NCI-H2171 treated with DMSO at 0.1 percent for 48 hours (cell line): Measurements from ENCODE around the gene SORBS1.

ENCODE experiments used
- DNase-seq: peaks from one replicate; lab custom pipeline; 2025; lab: John Stamatoyannopoulos, UW

The SORBS1 gene

GRCh38 chr10:95435548-95436279, 125.5 kb downstream of the SORBS1 start:
- no peak for DNase-seq

GRCh38 chr10:95434583-95434982, 126.6 kb downstream of the SORBS1 start:
- no peak for DNase-seq

DNA sequence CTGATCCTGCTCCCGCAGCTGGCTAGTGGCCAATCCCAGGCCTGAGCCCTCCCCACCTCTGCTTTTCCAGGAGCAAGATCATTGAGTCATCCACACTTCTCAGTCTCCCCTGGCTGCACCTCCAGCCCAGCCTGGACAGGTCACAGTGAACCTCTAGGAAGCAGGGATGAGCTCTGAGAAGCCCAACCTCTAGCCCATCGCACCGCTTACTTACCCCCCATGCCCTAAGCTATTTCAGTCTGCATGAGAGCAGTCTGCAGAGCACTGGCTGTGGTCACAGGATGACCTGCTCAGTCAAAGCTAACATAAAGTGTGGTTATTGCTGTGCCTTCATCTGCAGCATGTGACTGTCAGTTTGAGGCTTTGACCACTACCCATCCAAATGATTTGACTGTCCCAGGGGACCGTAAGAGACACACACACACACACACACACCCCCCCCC, 129.2 kb downstream of the SORBS1 start:
- no peak for DNase-seq

DNA sequence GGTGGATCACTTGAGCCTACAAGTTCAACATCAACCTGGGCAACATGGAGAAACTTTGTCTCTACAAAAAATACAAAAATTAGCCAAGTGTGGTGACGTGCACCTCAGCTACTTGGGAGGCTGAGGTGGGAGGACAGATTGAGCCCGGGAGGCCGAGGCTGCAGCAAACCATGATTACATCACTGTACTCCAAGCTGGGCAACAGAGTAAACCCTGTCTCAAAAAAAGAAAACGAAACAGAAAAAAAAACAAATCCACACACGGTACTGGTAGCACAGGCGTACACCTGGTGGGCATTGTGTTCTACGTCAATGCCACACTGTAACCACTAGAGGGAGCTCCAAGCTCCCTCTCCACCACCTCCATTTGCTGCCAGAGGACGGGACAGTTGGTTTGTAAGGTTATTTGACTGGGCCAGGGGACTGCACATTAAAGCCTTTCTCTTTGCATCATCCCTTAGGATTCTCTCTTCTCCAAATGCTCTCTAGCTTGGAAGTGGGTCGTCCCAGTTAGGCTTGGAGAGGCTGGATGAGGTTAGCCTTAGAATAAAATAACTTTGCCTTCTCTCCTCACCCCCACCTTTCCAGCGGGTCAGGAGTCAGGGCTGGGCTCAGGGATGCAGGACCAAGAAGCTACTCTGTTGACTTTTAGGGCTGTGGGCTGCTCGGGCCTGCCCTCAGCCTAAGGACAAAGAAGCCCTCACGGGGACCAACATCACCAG, 130.8 kb downstream of the SORBS1 start:
- peak; percentile 18 for DNase-seq

GRCh38 chr10:95429639-95430038, 131.5 kb downstream of the SORBS1 start:
- DNase-seq: no peak

DNA sequence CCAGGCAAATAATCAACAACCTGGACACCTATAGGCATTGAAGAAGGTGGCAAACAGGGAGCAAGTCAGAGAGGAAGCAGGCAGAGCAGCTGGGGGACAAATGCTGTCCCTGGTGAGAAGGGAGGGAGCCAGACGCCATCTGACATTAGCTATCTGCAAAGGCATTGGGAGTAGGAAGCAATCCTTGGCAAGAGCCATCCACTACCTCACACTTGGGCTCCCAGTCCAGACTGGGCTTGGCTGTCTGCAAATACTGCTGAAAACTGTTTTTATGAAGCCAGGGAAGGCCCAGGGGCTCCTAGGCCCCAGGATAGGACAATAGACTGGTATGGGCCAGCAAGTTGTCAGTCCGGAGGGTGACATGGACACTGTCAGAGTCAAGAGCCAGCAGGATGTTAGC, 132.5 kb downstream of the SORBS1 start:
- no peak for DNase-seq

- no peak for DNase-seq
Measured at GRCh38 chr10:95426482-95426881, 134.7 kb downstream of the SORBS1 start.

DNA sequence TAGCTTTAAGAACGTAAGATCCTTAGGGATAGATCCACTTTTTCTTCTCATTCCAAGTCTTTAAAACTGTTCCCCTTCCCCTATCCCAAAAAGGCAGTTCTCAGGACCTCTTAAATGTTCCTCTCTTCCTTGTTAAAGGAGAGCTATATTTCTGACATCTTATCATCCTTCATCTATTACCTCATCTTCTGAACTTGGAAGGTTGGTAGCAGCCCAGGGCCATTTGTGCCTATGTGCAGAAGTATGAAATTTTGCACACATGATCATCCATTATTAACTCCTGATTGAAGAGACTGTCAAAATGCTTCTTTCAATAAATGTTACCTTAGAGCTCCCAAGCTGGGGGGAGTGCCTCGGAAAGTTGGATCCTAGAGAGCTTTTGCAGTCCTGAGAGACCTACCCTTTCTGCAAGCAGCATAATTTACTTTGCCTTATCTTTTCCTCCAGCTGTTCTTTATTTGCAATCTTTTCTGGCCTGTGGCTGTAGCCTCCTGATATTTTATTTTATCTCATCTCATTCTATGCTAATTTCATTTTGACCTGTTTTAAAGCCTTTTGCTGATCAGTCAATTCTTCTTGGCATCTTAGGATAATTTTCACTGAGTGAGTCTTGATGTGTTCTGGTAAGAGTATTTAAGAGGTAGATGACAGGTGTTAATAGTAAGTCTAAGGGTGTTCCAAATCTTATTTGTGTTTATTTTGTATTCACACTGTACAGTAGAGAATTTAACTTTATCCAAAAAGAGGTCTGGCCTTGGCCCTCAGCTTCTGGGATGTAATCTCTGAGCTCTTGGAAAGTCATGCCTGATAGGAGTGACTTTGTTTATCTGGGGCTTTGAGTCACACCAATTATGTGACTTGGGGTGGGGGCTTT, 135.3 kb downstream of the SORBS1 start:
- DNase-seq: no peak

DNA sequence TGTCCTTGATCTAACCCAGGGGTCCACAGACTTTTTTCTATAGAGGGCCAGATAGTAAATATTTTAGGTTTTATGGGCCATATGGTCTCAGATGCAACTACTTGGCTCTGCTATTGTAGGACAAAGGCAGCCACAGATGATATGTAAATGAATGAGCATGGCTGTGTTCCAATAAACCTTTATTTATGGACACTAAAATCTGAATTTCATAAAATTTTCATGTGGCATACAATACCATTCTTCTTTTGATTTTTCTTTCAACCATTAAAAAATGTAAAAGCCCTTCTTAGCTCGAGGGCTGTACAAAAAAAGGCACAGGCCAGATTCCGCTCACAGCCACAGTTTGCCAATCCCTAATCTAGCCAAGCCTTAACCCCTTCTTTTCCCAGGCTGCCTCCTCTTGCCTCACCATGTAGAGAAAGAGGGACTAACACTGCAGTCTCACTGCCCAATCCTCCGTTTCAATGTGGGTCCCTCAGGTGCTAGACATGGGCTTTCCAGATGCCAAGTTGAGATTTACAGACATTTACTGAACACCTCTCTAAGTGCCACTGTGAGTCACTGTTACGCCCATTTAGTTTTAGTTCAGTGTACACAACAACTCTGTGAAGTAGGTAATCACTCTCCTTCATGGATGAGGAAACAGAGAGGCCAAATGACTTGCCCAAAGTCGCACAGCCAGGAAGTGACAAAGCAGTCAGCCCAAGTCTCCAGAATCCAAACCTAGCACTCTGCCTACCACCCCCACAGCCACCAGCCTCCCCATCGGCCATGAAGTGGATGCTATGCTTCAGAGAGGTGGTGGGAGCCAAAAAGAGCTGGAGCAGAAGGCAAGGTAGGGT, 137.8 kb downstream of the SORBS1 start:
- no peak for DNase-seq

- no peak for DNase-seq
Measured at GRCh38 chr10:95422233-95422632, 138.9 kb downstream of the SORBS1 start.

DNA sequence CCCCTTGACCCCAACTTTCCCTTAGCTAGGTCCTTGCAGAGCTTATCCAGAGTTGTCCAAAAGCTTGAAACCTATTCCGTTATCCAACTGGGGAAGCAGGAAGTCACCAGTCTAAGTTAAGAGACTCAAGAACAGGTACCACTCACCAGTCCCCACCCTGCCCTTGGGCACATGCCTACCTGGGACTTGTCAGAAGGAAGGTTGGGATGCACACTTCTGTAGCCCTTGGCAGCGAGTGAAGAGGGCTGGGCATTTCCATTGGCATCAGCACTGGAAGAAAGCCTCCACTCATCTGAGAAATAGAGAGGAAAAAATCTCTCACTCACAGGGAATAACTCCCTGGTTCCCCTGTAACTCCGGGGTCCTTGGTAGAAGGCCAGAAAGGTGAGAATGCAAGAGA, 139.4 kb downstream of the SORBS1 start:
- no peak for DNase-seq

DNA sequence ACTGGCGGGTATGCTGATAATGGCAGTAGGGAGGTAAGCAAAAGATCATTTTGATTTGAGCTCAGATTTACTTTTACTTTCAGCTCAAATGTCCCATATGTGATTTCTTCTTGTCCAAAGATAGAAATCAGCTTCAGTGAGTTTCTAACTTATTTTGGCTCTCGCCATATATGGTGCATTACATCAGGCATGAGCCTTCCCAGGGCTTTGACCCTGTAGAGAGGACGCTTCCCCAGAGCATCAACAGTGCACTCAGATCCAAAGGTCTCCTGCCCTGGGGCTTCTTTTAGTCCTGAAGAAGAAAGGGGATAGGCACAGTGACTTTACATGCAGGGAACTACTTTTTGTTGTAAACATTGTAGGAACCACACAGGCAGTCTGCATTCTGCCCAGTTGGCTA, 141.8 kb downstream of the SORBS1 start:
- no peak for DNase-seq

GRCh38 chr10:95416973-95417372, 144.2 kb downstream of the SORBS1 start:
- DNase-seq: no peak

DNA sequence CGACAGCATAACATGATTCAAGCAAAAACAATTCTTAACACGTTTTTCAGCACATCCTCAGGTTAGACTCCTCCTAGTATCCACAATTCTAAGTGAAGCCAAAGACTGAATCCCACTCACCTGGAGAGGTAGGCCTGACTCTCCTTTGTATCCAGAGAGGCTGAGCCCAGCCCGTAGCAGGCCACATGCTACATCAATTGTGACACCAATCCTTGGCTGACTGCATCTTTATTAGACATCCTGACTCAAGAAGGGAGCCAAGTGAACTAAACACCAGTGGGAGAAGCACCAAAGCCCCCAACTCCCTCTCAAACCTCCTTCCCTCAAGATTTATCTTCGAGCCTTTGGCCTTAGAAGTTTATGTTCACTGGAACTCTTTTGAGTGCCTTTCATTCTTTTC, 144.9 kb downstream of the SORBS1 start:
- no peak for DNase-seq

GRCh38 chr10:95415621-95416031, 145.5 kb downstream of the SORBS1 start:
- no peak for DNase-seq

GRCh38 chr10:95414844-95415485, 146.2 kb downstream of the SORBS1 start:
- no peak for DNase-seq

DNA sequence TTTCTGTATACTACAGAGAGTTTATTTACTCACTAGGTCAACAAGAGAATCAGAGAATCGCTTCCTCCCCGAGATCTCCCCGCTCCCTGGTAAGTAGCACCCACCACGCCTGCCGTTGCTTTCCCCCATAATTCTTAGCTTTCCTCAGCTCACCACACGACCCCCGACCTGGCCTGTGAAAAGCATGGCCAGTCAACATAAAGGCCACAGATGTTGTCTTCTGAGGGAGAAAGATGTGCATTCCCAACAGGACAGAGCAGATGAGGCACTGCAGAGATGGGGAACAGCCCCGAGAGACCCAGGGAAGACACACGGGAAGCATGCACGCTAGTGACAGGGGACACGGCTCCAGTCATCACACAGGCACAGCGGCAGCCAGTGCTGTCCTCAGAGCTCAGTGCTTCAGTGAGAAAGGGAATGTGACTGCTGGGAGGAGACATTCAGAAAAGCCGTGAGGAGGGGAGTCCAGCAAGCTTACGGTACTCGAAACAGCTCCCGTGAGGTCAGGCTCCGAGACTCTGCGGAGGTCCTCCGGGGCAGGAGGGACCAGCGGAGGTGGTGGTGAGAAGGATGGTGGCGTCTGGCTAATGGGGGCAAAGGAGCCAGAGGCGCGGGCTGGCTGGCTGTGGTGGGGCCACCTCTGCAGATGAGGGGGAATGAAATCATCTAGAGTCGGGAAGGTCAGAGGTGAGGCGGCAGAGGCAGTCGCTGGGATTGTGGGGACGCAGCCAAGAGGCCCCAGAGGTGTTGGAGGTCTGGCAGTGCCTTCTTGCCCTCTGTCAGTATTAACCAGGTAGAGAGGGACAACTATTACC, 146.9 kb downstream of the SORBS1 start:
- no peak for DNase-seq

DNA sequence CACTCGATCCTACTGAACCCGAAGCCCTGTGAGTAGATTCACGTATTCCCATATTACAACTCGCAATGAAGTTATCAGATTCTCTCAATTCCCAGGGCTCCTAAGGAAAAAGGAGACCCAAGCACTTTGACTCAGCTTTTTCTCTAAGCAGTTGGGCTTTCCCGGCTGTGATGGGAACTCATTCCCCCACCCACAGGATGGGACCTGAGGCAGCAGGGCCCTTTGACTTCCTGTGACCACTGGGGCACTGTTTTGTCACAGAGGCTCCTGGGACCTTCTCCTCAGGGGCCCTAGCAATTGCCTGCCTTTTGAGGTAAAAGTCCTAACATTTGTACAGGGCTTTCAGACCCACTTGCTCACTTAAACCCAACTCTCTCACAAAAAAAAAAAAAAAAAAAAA, 147.6 kb downstream of the SORBS1 start:
- DNase-seq: no peak

DNA sequence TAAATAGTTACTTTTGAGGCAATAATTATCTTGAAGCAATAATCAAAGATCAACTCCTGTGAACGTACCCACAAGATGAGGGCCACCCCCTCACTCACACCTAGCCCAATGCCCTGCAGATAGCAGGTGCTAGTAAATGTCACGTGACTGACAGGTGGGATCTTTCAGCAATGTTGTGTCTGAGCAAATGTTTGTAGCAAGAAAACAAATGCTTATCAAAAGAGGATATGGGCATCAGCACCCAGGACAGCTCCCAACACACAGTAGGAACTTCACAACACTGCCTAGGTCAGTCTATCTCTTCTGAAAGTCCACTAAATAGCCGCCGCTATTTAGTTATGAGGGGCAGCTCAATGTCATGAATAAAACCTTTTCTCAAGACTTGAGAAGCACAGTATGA, 149.5 kb downstream of the SORBS1 start:
- DNase-seq: no peak
